HEK293T (cell line): ENCODE data around the gene SRGAP3.

Experiments
- ARNT ChIP-seq: fragments of 450-650 bp; IDR thresholded peaks from 2 replicates; pipeline ENCODE4 v1.6.1; 2017; ENCODE audit warnings: mild to moderate bottlenecking
- CTBP1 ChIP-seq: fragments of 450-650 bp; IDR thresholded peaks from 2 replicates; pipeline ENCODE4 v1.6.1; 2016; ENCODE audit warnings: borderline replicate concordance
- FOXA1 ChIP-seq: fragments of 450-650 bp; IDR thresholded peaks from 2 replicates; pipeline ENCODE4 v1.6.1; 2016; ENCODE audit warnings: mild to moderate bottlenecking
- FOXK2 ChIP-seq: fragments of 450-650 bp; IDR thresholded peaks from 2 replicates; pipeline ENCODE4 v1.6.1; 2016; ENCODE audit warnings: mild to moderate bottlenecking
- FOXM1 ChIP-seq: fragments of 450-650 bp; IDR thresholded peaks from 2 replicates; pipeline ENCODE4 v1.6.1; 2017; ENCODE audit warnings: mild to moderate bottlenecking, borderline replicate concordance
- L3MBTL2 ChIP-seq: fragments of 450-650 bp; conservative IDR thresholded peaks from 2 replicates; pipeline ENCODE4 v1.6.1; 2016; ENCODE audit warnings: mild to moderate bottlenecking
- SP1 ChIP-seq: fragments of 450-650 bp; IDR thresholded peaks from 2 replicates; pipeline ENCODE4 v1.6.1; 2017
- SUZ12 ChIP-seq: fragments of 450-650 bp; IDR thresholded peaks from 2 replicates; pipeline ENCODE4 v1.6.1; 2016; ENCODE audit warnings: mild to moderate bottlenecking

DNA sequence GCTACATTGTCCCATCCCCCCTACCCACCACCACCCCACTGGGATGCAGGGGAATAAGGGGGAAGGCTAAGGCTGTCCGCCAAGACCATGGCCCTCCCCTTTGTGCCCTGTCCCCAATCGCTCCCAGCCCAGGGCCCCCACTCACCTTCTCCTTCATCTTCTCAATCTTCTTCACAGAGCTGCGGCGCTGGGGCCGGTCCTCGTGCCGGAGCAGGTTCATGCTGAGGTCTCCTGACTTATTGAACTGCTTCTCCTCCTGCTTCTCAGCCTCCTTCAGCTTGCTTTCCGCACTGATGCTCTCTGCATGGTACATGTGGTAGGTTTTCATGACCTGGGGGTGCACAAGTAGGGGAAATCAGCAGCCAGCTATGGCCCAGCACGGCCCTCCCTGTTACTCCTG, 185.2 kb downstream of the SRGAP3 start:
- TF ChIP-seq FOXM1 (no peak), SP1 (no peak), CTBP1 (no peak), FOXA1 (no peak), ARNT (no peak), FOXK2 (no peak), SUZ12 (no peak), L3MBTL2 (no peak)
